ENCODE measurements around the gene PPP1R12B.

The PPP1R12B gene

GRCh38 chr1:202624781-202625108 is 276.2 kb downstream of the PPP1R12B start:
- H3K27ac ChIP-seq (ENCODE audit: extremely low read depth, low read depth, low read length): no peak overlapping the region
- H3K36me3 ChIP-seq (ENCODE audit: control insufficient read depth in 2 of 2, insufficient read depth in 1 of 2, low read length in 2 of 2): no peaks in the 10 kb centered on the region
- H3K4me1 ChIP-seq (ENCODE audit: control insufficient read depth, insufficient read depth, low read length): no peaks in the 10 kb centered on the region; the same call in 1 of the 2 replicates
- no peak overlapping the region for H3K4me3 ChIP-seq (ENCODE audit: low read depth, low read length)
- ChIA-PET POLR2A (no interaction called here), CTCF (interaction anchor here (0.6 to 1.5 kb wide), 3 partner anchors 10 to 161 kb away, joined by 3 to 8 read pairs (median 5); no protein-coding TSS in a partner anchor)
- no peaks in the 10 kb centered on the region for H3K9me3 ChIP-seq (ENCODE audit: control insufficient read depth, insufficient read depth, low read depth, low read length)
- TF ChIP-seq MZF1 (tag by site-specific recombination; IDR thresholded peaks at IDR 0.05; ENCODE audit: borderline replicate concordance) (no peak), ZNF398 (tag by site-specific recombination; IDR thresholded peaks at IDR 0.05) (no peak; the same call in 1 of the 2 replicates), ZNF473 (tag by site-specific recombination; IDR thresholded peaks at IDR 0.05) (peak; percentile 81), ZNF623 (tag by site-specific recombination; IDR thresholded peaks at IDR 0.05) (no peak), GLIS1 (tag by site-specific recombination; IDR thresholded peaks at IDR 0.05) (no peak), ZNF654 (tag by site-specific recombination; IDR thresholded peaks at IDR 0.05; ENCODE audit: low read depth) (no peak), ZNF664 (tag by site-specific recombination; IDR thresholded peaks at IDR 0.05) (no peak), ZNF670 (tag by site-specific recombination; IDR thresholded peaks at IDR 0.05; ENCODE audit: low read depth) (0 out of 2 replicates have a peak, but pooled peaks have one; percentile 24), ZBTB26 (tag by site-specific recombination; optimal IDR thresholded peaks at IDR 0.05) (peak; percentile 2), ZBTB7A (tag by site-specific recombination; IDR thresholded peaks at IDR 0.05; ENCODE audit: low read depth) (no peak), PATZ1 (tag by site-specific recombination; IDR thresholded peaks at IDR 0.05) (no peak), ZNF707 (tag by site-specific recombination; IDR thresholded peaks at IDR 0.05) (no peak), ZNF114 (tag by site-specific recombination; IDR thresholded peaks at IDR 0.05) (no peak), ZNF248 (tag by site-specific recombination; IDR thresholded peaks at IDR 0.05) (peak; percentile 38), ZNF843 (tag by site-specific recombination; IDR thresholded peaks at IDR 0.05) (peak; percentile 9; the same call in 1 of the 2 replicates), ZNF37A (tag by site-specific recombination; IDR thresholded peaks at IDR 0.05) (no peak), ZNF416 (tag by site-specific recombination; IDR thresholded peaks at IDR 0.05) (no peak), ZSCAN4 (tag by site-specific recombination; IDR thresholded peaks at IDR 0.05) (0 out of 2 replicates have a peak, but pooled peaks have one; percentile 11), ZNF48 (tag by site-specific recombination; IDR thresholded peaks at IDR 0.05) (no peak), HOXC10 (CRISPR knock-in tag; IDR thresholded peaks at IDR 0.05) (no peak), ZNF521 (tag by site-specific recombination; IDR thresholded peaks at IDR 0.05) (0 out of 2 replicates have a peak, but pooled peaks have one; percentile 24), ZNF561 (tag by site-specific recombination; IDR thresholded peaks at IDR 0.05; ENCODE audit: borderline replicate concordance) (no peak), ZNF175 (tag by site-specific recombination; IDR thresholded peaks at IDR 0.05) (peak; percentile 51; the same call in 1 of the 2 replicates), ZBTB20 (tag by site-specific recombination; IDR thresholded peaks at IDR 0.05) (no peak; the same call in 1 of the 2 replicates), ZNF280C (tag by site-specific recombination; IDR thresholded peaks at IDR 0.05) (no peak)
- TF ChIP-seq, protein P1, sequence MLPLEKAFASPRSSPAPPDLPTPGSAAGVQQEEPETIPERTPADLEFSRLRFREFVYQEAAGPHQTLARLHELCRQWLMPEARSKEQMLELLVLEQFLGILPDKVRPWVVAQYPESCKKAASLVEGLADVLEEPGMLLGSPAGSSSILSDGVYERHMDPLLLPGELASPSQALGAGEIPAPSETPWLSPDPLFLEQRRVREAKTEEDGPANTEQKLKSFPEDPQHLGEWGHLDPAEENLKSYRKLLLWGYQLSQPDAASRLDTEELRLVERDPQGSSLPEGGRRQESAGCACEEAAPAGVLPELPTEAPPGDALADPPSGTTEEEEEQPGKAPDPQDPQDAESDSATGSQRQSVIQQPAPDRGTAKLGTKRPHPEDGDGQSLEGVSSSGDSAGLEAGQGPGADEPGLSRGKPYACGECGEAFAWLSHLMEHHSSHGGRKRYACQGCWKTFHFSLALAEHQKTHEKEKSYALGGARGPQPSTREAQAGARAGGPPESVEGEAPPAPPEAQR (tag by site-specific recombination; IDR thresholded peaks at IDR 0.05): 0 out of 2 replicates have a peak, but pooled peaks have one; percentile 34
- TF ChIP-seq, protein P2, sequence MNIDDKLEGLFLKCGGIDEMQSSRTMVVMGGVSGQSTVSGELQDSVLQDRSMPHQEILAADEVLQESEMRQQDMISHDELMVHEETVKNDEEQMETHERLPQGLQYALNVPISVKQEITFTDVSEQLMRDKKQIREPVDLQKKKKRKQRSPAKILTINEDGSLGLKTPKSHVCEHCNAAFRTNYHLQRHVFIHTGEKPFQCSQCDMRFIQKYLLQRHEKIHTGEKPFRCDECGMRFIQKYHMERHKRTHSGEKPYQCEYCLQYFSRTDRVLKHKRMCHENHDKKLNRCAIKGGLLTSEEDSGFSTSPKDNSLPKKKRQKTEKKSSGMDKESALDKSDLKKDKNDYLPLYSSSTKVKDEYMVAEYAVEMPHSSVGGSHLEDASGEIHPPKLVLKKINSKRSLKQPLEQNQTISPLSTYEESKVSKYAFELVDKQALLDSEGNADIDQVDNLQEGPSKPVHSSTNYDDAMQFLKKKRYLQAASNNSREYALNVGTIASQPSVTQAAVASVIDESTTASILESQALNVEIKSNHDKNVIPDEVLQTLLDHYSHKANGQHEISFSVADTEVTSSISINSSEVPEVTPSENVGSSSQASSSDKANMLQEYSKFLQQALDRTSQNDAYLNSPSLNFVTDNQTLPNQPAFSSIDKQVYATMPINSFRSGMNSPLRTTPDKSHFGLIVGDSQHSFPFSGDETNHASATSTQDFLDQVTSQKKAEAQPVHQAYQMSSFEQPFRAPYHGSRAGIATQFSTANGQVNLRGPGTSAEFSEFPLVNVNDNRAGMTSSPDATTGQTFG (tag by site-specific recombination; IDR thresholded peaks at IDR 0.05; ENCODE audit: borderline replicate concordance): peak; percentile 62; the same call in 1 of the 2 replicates
